ENCODE results near the gene ARHGEF10L. TPM values are rescaled to one million over a fixed set of nuclear protein-coding genes. Genes with fewer than 3 reads are reported as not detected.

Gene ARHGEF10L
- total RNA-seq, 2 donors from 2014 or later: not detected

Other genes with a start within 250 kb of the ARHGEF10L start
- under 1 TPM; 0.33 to 0.86 TPM for gene PADI4, start 231.5 kb upstream of the ARHGEF10L start, total RNA-seq
- not detected for gene PADI6, start 167.5 kb upstream of the ARHGEF10L start, total RNA-seq
- 100 to 1,000 TPM; 112 to 181 TPM for gene RCC2, start 100.0 kb upstream of the ARHGEF10L start, total RNA-seq
- gene ACTL8, start 215.6 kb downstream of the ARHGEF10L start, total RNA-seq: not detected